ENCODE measurements around the gene OR51S1.

Gene OR51S1

DNA sequence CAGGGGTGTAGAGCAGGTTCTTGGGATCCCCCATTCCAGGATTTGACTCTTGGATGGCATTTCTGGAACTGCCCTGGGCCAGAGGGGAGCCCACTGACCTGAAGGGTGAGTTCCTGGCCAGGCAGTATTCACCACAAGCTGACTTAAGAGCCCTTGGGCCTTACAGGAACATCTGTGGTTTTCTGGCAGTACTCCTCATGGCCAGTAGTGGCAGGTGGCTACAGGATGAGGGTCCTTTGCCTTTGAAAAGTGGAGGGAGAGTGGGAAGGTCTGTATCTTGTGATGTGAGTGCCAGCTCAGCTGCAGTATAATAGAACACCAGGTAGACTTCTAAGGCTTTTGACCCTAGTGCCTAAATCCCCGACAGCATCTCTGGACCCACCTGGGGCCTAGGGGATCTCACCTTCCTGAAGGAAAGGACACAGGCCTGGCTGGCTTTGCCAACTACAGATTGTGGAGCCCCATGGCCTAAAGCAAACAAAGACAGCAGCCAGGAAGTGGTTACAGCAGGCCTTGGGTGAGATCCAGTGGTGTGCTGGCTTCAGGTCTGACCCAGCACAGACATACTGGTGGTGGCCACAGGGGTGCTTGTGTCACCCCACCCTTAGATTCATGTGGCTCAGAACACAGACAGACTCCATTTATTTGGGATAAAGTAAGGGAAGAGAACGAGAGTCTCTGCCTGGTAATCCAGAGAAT is 9.0 kb downstream of the OR51S1 start:
- TF ChIP-seq ARNTL (CRISPR knock-in tag; IDR thresholded peaks at IDR 0.05; ENCODE audit: borderline replicate concordance, low read depth), result no peak
- TF ChIP-seq CSDC2 (CRISPR knock-in tag; IDR thresholded peaks at IDR 0.05), result no peak

DNA sequence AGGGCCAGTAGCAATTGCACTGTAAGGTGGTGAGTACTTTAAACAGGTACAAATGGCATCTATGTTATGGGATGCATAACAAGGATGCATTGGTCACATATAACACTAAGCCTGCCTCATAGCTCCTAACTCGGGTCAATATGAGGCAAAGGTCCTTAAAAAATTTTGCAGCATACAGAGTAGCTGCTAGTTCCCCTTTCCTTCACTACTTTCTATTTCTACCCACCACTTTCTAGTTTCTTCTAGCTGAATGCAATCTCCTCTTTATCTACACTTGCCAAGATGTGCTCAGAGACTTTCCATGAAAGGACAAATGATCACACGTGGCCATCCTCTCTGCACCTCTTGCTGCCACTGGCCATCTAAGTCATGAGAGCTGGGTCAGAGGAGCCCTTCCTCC is 18.1 kb downstream of the OR51S1 start:
- TF ChIP-seq ZNF565 (CRISPR knock-in tag; conservative IDR thresholded peaks at IDR 0.05; ENCODE audit: low read depth) (no peak), TSHZ2 (CRISPR knock-in tag; IDR thresholded peaks at IDR 0.05) (no peak), GLIS3 (CRISPR knock-in tag; IDR thresholded peaks at IDR 0.05) (no peak), CSRNP3 (CRISPR knock-in tag; IDR thresholded peaks at IDR 0.05) (no peak), RARB (CRISPR knock-in tag; IDR thresholded peaks at IDR 0.05) (no peak), TOX (CRISPR knock-in tag; IDR thresholded peaks at IDR 0.05; ENCODE audit: borderline replicate concordance) (no peak), TCF4 (CRISPR knock-in tag; IDR thresholded peaks at IDR 0.05; ENCODE audit: borderline replicate concordance) (no peak), OSR1 (CRISPR knock-in tag; IDR thresholded peaks at IDR 0.05) (no peak), ZNF8 (CRISPR knock-in tag; IDR thresholded peaks at IDR 0.05) (no peak), ZNF70 (CRISPR knock-in tag; IDR thresholded peaks at IDR 0.05) (no peak), ESRRG (CRISPR knock-in tag; IDR thresholded peaks at IDR 0.05) (no peak), ZFP30 (CRISPR knock-in tag; IDR thresholded peaks at IDR 0.05) (no peak), CREB5 (CRISPR knock-in tag; IDR thresholded peaks at IDR 0.05; ENCODE audit: low read depth) (no peak), ARNTL (CRISPR knock-in tag; IDR thresholded peaks at IDR 0.05; ENCODE audit: borderline replicate concordance, low read depth) (no peak)
- ATAC-seq, result no peak

More for the DNA sequence above, 9.0 kb downstream of the OR51S1 start:
- no peak for ATAC-seq

DNA sequence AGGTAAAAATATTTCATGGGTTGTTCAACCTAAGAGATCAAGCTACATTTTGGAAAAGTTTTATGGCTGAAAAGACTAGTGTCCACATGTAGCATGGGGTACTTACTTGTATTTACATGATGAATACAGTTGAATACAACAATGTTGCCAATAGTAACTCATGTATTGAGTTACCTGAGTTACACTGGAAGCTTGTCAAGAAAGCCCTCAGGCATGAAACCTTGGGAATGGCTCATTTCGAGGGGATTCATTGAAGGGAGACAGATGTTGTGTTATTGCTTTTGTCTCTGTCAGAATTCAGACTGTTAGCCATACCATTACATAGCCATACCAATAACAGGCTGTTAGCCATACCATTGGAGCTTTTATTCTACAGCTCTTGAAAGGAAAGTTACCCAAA is 18.7 kb downstream of the OR51S1 start:
- no peak for TF ChIP-seq SNAI2 (CRISPR knock-in tag; IDR thresholded peaks at IDR 0.05)
- no peak for TF ChIP-seq CSDC2 (CRISPR knock-in tag; IDR thresholded peaks at IDR 0.05)
- TF ChIP-seq ZNF8 (CRISPR knock-in tag; IDR thresholded peaks at IDR 0.05), result no peak
- no peak for TF ChIP-seq ZNF565 (CRISPR knock-in tag; conservative IDR thresholded peaks at IDR 0.05; ENCODE audit: low read depth)
- TF ChIP-seq RARB (CRISPR knock-in tag; IDR thresholded peaks at IDR 0.05), result no peak
- no peak for TF ChIP-seq PPARA (CRISPR knock-in tag; IDR thresholded peaks at IDR 0.05; ENCODE audit: borderline replicate concordance)
- TF ChIP-seq ZFP30 (CRISPR knock-in tag; IDR thresholded peaks at IDR 0.05), result no peak
- no peak for TF ChIP-seq CREB5 (CRISPR knock-in tag; IDR thresholded peaks at IDR 0.05; ENCODE audit: low read depth)
- TF ChIP-seq BACH2 (CRISPR knock-in tag; IDR thresholded peaks at IDR 0.05; ENCODE audit: borderline replicate concordance), result no peak
- no peak for TF ChIP-seq ZFP3 (CRISPR knock-in tag; IDR thresholded peaks at IDR 0.05)

DNA sequence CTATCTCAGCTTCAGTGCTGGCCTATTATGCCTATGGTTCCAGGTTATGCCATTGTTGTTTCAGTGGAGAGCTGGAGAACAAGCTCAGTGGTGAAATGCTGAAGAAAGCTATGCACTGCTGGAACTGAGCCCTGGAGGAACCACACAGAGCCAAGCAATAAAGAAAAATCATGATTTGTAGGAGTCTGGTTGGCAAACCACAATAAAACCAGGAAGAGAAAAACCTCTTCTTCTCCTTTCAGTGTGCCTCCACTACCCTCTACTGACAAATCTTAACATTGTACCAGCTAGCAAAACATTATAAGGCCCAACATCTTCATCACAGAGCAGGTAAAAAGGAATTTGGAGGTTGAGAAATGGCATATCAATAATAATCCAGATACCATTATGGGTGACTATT is 22.6 kb downstream of the OR51S1 start:
- TF ChIP-seq TSHZ2 (CRISPR knock-in tag; IDR thresholded peaks at IDR 0.05) (no peak), BACH2 (CRISPR knock-in tag; IDR thresholded peaks at IDR 0.05; ENCODE audit: borderline replicate concordance) (no peak), CSDC2 (CRISPR knock-in tag; IDR thresholded peaks at IDR 0.05) (no peak), PPARA (CRISPR knock-in tag; IDR thresholded peaks at IDR 0.05; ENCODE audit: borderline replicate concordance) (no peak), TCF4 (CRISPR knock-in tag; IDR thresholded peaks at IDR 0.05; ENCODE audit: borderline replicate concordance) (no peak), OSR1 (CRISPR knock-in tag; IDR thresholded peaks at IDR 0.05) (no peak), ISL1 (CRISPR knock-in tag; IDR thresholded peaks at IDR 0.05) (no peak), ARNTL (CRISPR knock-in tag; IDR thresholded peaks at IDR 0.05; ENCODE audit: borderline replicate concordance, low read depth) (no peak)
- no peak for ATAC-seq

More for the DNA sequence above, 18.7 kb downstream of the OR51S1 start:
- ATAC-seq, result no peak

All from SK-N-SH treated with all-trans-retinoic acid at 6 μM for 48 hours (cell line).